ENCODE results near the gene SPZ1.
"Not testable (repeated sequence)": the region's sequence is repeated elsewhere in the genome, so short reads cannot be mapped to it uniquely, and the experiment has no call there.

SPZ1 gene

GRCh38 chr5:80319702-80320101 lies at the start of gene SPZ1:
Gene SPZ1, plus strand, starts transcription at chr5:80320002. Its CDS starts 214 bp downstream, at chr5:80320216.
- DNase-seq (ENCODE audit: extremely low spot score, insufficient read length, low read depth) (no peak), FAIRE-seq (no peak)

GRCh38 chr5:80270543-80270942 lies 49.3 kb upstream of the SPZ1 start:
- DNase-seq (ENCODE audit: extremely low spot score, insufficient read length, low read depth); FAIRE-seq: not testable (repeated sequence)

GRCh38 chr5:80275347-80275746 lies 44.5 kb upstream of the SPZ1 start:
- FAIRE-seq = peak; percentile 58
- DNase-seq (ENCODE audit: extremely low spot score, insufficient read length, low read depth) = no peak

GRCh38 chr5:80276186-80276585 lies 43.6 kb upstream of the SPZ1 start:
- FAIRE-seq = no peak
- DNase-seq (ENCODE audit: extremely low spot score, insufficient read length, low read depth) = no peak

- DNase-seq (ENCODE audit: extremely low spot score, insufficient read length, low read depth) (no peak), FAIRE-seq (no peak)
Measured at GRCh38 chr5:80277191-80277590, 42.6 kb upstream of the SPZ1 start.

GRCh38 chr5:80282054-80282453 lies 37.7 kb upstream of the SPZ1 start:
- FAIRE-seq (no peak), DNase-seq (ENCODE audit: extremely low spot score, insufficient read length, low read depth) (no peak)

GRCh38 chr5:80283360-80283759 lies 36.4 kb upstream of the SPZ1 start:
- DNase-seq (ENCODE audit: extremely low spot score, insufficient read length, low read depth) = no peak
- no peak for FAIRE-seq

GRCh38 chr5:80284720-80285119 lies 35.1 kb upstream of the SPZ1 start:
- FAIRE-seq (no peak), DNase-seq (ENCODE audit: extremely low spot score, insufficient read length, low read depth) (no peak)

GRCh38 chr5:80288177-80288576 lies 31.6 kb upstream of the SPZ1 start:
- no peak for DNase-seq (ENCODE audit: extremely low spot score, insufficient read length, low read depth)
- FAIRE-seq = no peak

- DNase-seq (ENCODE audit: extremely low spot score, insufficient read length, low read depth) = no peak
- no peak for FAIRE-seq
Measured at GRCh38 chr5:80289320-80289719, 30.5 kb upstream of the SPZ1 start.

- FAIRE-seq (no peak), DNase-seq (ENCODE audit: extremely low spot score, insufficient read length, low read depth) (no peak)
Measured at GRCh38 chr5:80291761-80292160, 28.0 kb upstream of the SPZ1 start.

GRCh38 chr5:80296121-80296520 lies 23.7 kb upstream of the SPZ1 start:
- DNase-seq (ENCODE audit: extremely low spot score, insufficient read length, low read depth) (no peak), FAIRE-seq (no peak)

- no peak for DNase-seq (ENCODE audit: extremely low spot score, insufficient read length, low read depth)
- no peak for FAIRE-seq
Measured at GRCh38 chr5:80299601-80300000, 20.2 kb upstream of the SPZ1 start.

- FAIRE-seq = no peak
- DNase-seq (ENCODE audit: extremely low spot score, insufficient read length, low read depth) = no peak
Measured at GRCh38 chr5:80300125-80300524, 19.7 kb upstream of the SPZ1 start.

- not testable (repeated sequence) for FAIRE-seq
Measured at GRCh38 chr5:80300796-80301195, 19.0 kb upstream of the SPZ1 start.

GRCh38 chr5:80301342-80301741 lies 18.5 kb upstream of the SPZ1 start:
- not testable (repeated sequence) for FAIRE-seq; DNase-seq (ENCODE audit: extremely low spot score, insufficient read length, low read depth)

More at GRCh38 chr5:80300796-80301195, 19.0 kb upstream of the SPZ1 start:
- DNase-seq (ENCODE audit: extremely low spot score, insufficient read length, low read depth) = not testable (repeated sequence)

- no peak for FAIRE-seq
- DNase-seq (ENCODE audit: extremely low spot score, insufficient read length, low read depth) = no peak
Measured at GRCh38 chr5:80302636-80303035, 17.2 kb upstream of the SPZ1 start.

GRCh38 chr5:80308526-80308925 lies 11.3 kb upstream of the SPZ1 start:
- no peak for DNase-seq (ENCODE audit: extremely low spot score, insufficient read length, low read depth)
- FAIRE-seq = no peak

GRCh38 chr5:80309871-80310665 lies 9.7 kb upstream of the SPZ1 start:
- FAIRE-seq = no peak

GRCh38 chr5:80315244-80315643 lies 4.6 kb upstream of the SPZ1 start:
- FAIRE-seq = no peak
- DNase-seq (ENCODE audit: extremely low spot score, insufficient read length, low read depth) = no peak

More at GRCh38 chr5:80309871-80310665, 9.7 kb upstream of the SPZ1 start:
- no peak for DNase-seq (ENCODE audit: extremely low spot score, insufficient read length, low read depth)

- FAIRE-seq = no peak
- no peak for DNase-seq (ENCODE audit: extremely low spot score, insufficient read length, low read depth)
Measured at GRCh38 chr5:80318212-80318611, 1.6 kb upstream of the SPZ1 start.

- FAIRE-seq (no peak), DNase-seq (ENCODE audit: extremely low spot score, insufficient read length, low read depth) (no peak)
Measured at GRCh38 chr5:80324912-80325311, 5.1 kb downstream of the SPZ1 start.
